Esophagus squamous epithelium (tissue), 4 donors: ENCODE results near the gene OR10H1.

Experiments
- POLR2A ChIP-seq, 4 donors: fragments of 450-650 bp; IDR thresholded peaks; one replicate each; pipeline ENCODE4 v1.6.1; 2017; ENCODE audit warnings: antibody characterized with exemption in 4 of 4, mild to moderate bottlenecking in 4 of 4, moderate library complexity in 3 of 4
- TF ChIP-seq, protein P1 (sequence below), 6 experiments: fragments of 450-650 bp in 4 of 6; fragments of 200-600 bp in 2 of 6; sonication (generic) in 2 of 6; IDR thresholded peaks; one replicate each; pipeline ENCODE4 v1.5.1; 2016 to 2019; ENCODE audit warnings: antibody characterized with exemption in 6 of 6, mild to moderate bottlenecking in 4 of 6, moderate library complexity in 4 of 6

DNA sequence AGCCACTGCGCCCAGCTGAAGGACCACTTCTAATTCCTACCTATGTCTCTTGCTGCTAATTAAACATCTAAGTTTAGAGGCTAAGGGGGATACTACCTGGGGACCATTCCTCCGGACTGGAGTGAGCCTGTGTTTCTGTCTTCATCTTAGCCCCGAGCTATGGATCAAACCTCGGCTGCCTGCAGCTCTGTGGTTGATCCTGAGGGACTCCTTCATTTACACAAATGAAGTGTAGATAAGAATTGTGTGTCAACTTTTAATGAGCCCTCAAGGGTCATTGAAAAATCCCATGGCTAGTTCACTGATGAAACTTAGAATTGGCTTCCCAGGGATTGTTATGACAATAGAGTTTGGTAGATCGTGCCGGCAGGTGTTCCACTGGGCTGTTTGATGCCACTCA lies 31.5 kb upstream of the OR10H1 start:
- TF ChIP-seq, protein P1, sequence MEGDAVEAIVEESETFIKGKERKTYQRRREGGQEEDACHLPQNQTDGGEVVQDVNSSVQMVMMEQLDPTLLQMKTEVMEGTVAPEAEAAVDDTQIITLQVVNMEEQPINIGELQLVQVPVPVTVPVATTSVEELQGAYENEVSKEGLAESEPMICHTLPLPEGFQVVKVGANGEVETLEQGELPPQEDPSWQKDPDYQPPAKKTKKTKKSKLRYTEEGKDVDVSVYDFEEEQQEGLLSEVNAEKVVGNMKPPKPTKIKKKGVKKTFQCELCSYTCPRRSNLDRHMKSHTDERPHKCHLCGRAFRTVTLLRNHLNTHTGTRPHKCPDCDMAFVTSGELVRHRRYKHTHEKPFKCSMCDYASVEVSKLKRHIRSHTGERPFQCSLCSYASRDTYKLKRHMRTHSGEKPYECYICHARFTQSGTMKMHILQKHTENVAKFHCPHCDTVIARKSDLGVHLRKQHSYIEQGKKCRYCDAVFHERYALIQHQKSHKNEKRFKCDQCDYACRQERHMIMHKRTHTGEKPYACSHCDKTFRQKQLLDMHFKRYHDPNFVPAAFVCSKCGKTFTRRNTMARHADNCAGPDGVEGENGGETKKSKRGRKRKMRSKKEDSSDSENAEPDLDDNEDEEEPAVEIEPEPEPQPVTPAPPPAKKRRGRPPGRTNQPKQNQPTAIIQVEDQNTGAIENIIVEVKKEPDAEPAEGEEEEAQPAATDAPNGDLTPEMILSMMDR (IDR thresholded peaks at IDR 0.05): no peak
- no peak for TF ChIP-seq POLR2A (IDR thresholded peaks at IDR 0.05)
